ENCODE data around the gene TNFSF15. TPM values are rescaled to one million over a fixed set of nuclear protein-coding genes. Genes with fewer than 3 reads are reported as not detected.

TNFSF15 gene
- total RNA-seq, 1 donor from 2014 or later: 5.2 TPM

- no peaks in the 10 kb centered on the region for H3K36me3 ChIP-seq
- H3K9me3 ChIP-seq: no peaks in the 10 kb centered on the region
- DNase-seq (no peak), ATAC-seq (no peak)
- H3K4me1 ChIP-seq: no peaks in the 10 kb centered on the region
- TF ChIP-seq CTCF (IDR thresholded peaks at IDR 0.05): no peak
- H3K27ac ChIP-seq: no peak overlapping the region
- H3K4me3 ChIP-seq: no peak overlapping the region
- intact Hi-C loops (cut with DNase I): no loop called here
- no peaks in the 10 kb centered on the region for H3K27me3 ChIP-seq (ENCODE audit: low read depth)
Observed at GRCh38 chr9:114787781-114788498, 17.9 kb downstream of the TNFSF15 start.

GRCh38 chr9:114787214-114787613 lies 18.6 kb downstream of the TNFSF15 start:
- Histone ChIP-seq H3K27me3 (ENCODE audit: low read depth) (no peaks in the 10 kb centered on the region), H3K27ac (no peak overlapping the region), H3K36me3 (no peaks in the 10 kb centered on the region), H3K9me3 (no peaks in the 10 kb centered on the region), H3K4me1 (no peaks in the 10 kb centered on the region), H3K4me3 (no peak overlapping the region)
- no peak for DNase-seq
- intact Hi-C loops (cut with DNase I): no loop called here
- TF ChIP-seq CTCF (IDR thresholded peaks at IDR 0.05): no peak
- no peak for ATAC-seq

- no peak overlapping the region for H3K4me3 ChIP-seq
- H3K9me3 ChIP-seq: no peaks in the 10 kb centered on the region
- H3K4me1 ChIP-seq: no peaks in the 10 kb centered on the region
- H3K27ac ChIP-seq: no peak overlapping the region
- H3K27me3 ChIP-seq (ENCODE audit: low read depth): no peaks in the 10 kb centered on the region
- DNase-seq (no peak), ATAC-seq (no peak)
- intact Hi-C loops (cut with DNase I): no loop called here
- no peaks in the 10 kb centered on the region for H3K36me3 ChIP-seq
- no peak for TF ChIP-seq CTCF (IDR thresholded peaks at IDR 0.05)
Observed at GRCh38 chr9:114785866-114786650, 19.8 kb downstream of the TNFSF15 start.

- H3K4me3 ChIP-seq: no peak overlapping the region
- intact Hi-C loops (cut with DNase I): no loop called here
- H3K27me3 ChIP-seq (ENCODE audit: low read depth): no peaks in the 10 kb centered on the region
- no peaks in the 10 kb centered on the region for H3K9me3 ChIP-seq
- ATAC-seq: peak; percentile 42 to 56
- no peak overlapping the region for H3K27ac ChIP-seq
- DNase-seq: no peak
- TF ChIP-seq CTCF (IDR thresholded peaks at IDR 0.05): no peak
- no peaks in the 10 kb centered on the region for H3K4me1 ChIP-seq
- no peaks in the 10 kb centered on the region for H3K36me3 ChIP-seq
Observed at GRCh38 chr9:114784721-114785279, 21.0 kb downstream of the TNFSF15 start.

GRCh38 chr9:114782586-114782985 lies 23.3 kb downstream of the TNFSF15 start:
- Histone ChIP-seq H3K36me3 (no peaks in the 10 kb centered on the region), H3K9me3 (no peaks in the 10 kb centered on the region), H3K4me3 (no peak overlapping the region), H3K27me3 (ENCODE audit: low read depth) (no peaks in the 10 kb centered on the region), H3K27ac (no peak overlapping the region), H3K4me1 (no peaks in the 10 kb centered on the region)
- ATAC-seq (no peak), DNase-seq (no peak)
- intact Hi-C loops (cut with DNase I): no loop called here
- TF ChIP-seq CTCF (IDR thresholded peaks at IDR 0.05): no peak
